Iris pigment epithelial cell (primary cell): ENCODE measurements around the gene MT1H.
"Not testable (repeated sequence)": the region's sequence is repeated elsewhere in the genome, so short reads cannot be mapped to it uniquely, and the experiment has no call there.

Experiments used
- DNase-seq: peaks from one replicate; pipeline ENCODE4 v3.0.0-alpha.2; 2011; ENCODE audit warnings: low read depth

The MT1H gene

GRCh38 chr16:56669005-56669839 lies at the start of gene MT1H:
Gene MT1H (plus strand): TSS chr16:56669814. CDS start chr16:56669885, 71 bp downstream.
- DNase-seq = no peak

GRCh38 chr16:56620339-56620897 lies 49.2 kb upstream of the MT1H start:
- DNase-seq = no peak

- not testable (repeated sequence) for DNase-seq
Observed at GRCh38 chr16:56621665-56622445, 47.8 kb upstream of the MT1H start.

- DNase-seq = not testable (repeated sequence)
Observed at GRCh38 chr16:56623184-56623583, 46.4 kb upstream of the MT1H start.

GRCh38 chr16:56623637-56624036 lies 46.0 kb upstream of the MT1H start:
- DNase-seq = no peak

- peak; percentile 85 for DNase-seq
Observed at GRCh38 chr16:56625140-56625942, 44.3 kb upstream of the MT1H start, which contains the start of gene MT1E. Gene MT1E (plus strand): TSS chr16:56625781. CDS start chr16:56625852, 71 bp downstream.

GRCh38 chr16:56625943-56626654 lies 43.5 kb upstream of the MT1H start:
- peak; percentile 92 for DNase-seq

GRCh38 chr16:56626685-56627084 lies 42.9 kb upstream of the MT1H start:
- DNase-seq = no peak

GRCh38 chr16:56628486-56629350 lies 40.9 kb upstream of the MT1H start:
- DNase-seq = no peak

- DNase-seq = no peak
Observed at GRCh38 chr16:56629531-56629930, 40.1 kb upstream of the MT1H start.

GRCh38 chr16:56630134-56630533 lies 39.5 kb upstream of the MT1H start:
- no peak for DNase-seq

- DNase-seq = no peak
Observed at GRCh38 chr16:56631197-56631596, 38.4 kb upstream of the MT1H start.

GRCh38 chr16:56631832-56632155 lies 37.8 kb upstream of the MT1H start:
- no peak for DNase-seq

GRCh38 chr16:56632156-56632847 lies 37.3 kb upstream of the MT1H start, which contains the start of gene MT1M:
Gene MT1M (plus strand): TSS chr16:56632659. CDS start chr16:56632732, 73 bp downstream.
- DNase-seq = no peak

GRCh38 chr16:56632848-56633365 lies 36.7 kb upstream of the MT1H start:
- DNase-seq = no peak

GRCh38 chr16:56633535-56633934 lies 36.1 kb upstream of the MT1H start:
- no peak for DNase-seq

- DNase-seq = no peak
Observed at GRCh38 chr16:56634715-56635440, 34.7 kb upstream of the MT1H start.

- no peak for DNase-seq
Observed at GRCh38 chr16:56635441-56635967, 34.1 kb upstream of the MT1H start.
